ENCODE measurements around the gene CEBPE. TPM values are rescaled to one million over a fixed set of nuclear protein-coding genes. Genes with fewer than 3 reads are reported as not detected.

CEBPE gene
- total RNA-seq, 2 experiments from 2014 or later = 0.45 to 0.68 TPM

- Mint-ChIP-seq H3K36me3 (peaks cover 26% of the 10 kb centered on the region), H3K4me1 (peaks cover 34% of the 10 kb centered on the region), H3K9me3 (no peaks in the 10 kb centered on the region), H3K27me3 (no peaks in the 10 kb centered on the region), H3K4me3 (no peak overlapping the region), H3K27ac (peak overlapping the region; percentile 28)
- DNase-seq = no peak
Observed at GRCh38 chr14:23091294-23092225, 27.5 kb downstream of the CEBPE start.

- Mint-ChIP-seq H3K4me3 (no peak overlapping the region), H3K4me1 (peaks cover 40% of the 10 kb centered on the region), H3K27me3 (no peaks in the 10 kb centered on the region), H3K27ac (peak overlapping the region; percentile 43), H3K36me3 (peaks cover 26% of the 10 kb centered on the region), H3K9me3 (no peaks in the 10 kb centered on the region)
- no peak for DNase-seq
Observed at GRCh38 chr14:23090254-23090636, 28.8 kb downstream of the CEBPE start.

- Mint-ChIP-seq H3K36me3 (peaks cover 26% of the 10 kb centered on the region), H3K4me3 (no peak overlapping the region), H3K27ac (peak overlapping the region; percentile 55), H3K4me1 (peaks cover 43% of the 10 kb centered on the region), H3K9me3 (no peaks in the 10 kb centered on the region), H3K27me3 (no peaks in the 10 kb centered on the region)
- no peak for DNase-seq
Observed at GRCh38 chr14:23089498-23090253, 29.4 kb downstream of the CEBPE start.

GRCh38 chr14:23086565-23086964 is 32.5 kb downstream of the CEBPE start:
- Mint-ChIP-seq H3K36me3 (peaks cover 18% of the 10 kb centered on the region), H3K27ac (no peak overlapping the region), H3K4me3 (no peak overlapping the region), H3K4me1 (peaks cover 30% of the 10 kb centered on the region), H3K27me3 (no peaks in the 10 kb centered on the region), H3K9me3 (no peaks in the 10 kb centered on the region)
- no peak for DNase-seq

- H3K9me3 Mint-ChIP-seq = no peaks in the 10 kb centered on the region
- peaks cover 16% of the 10 kb centered on the region for H3K36me3 Mint-ChIP-seq
- H3K27ac Mint-ChIP-seq = peak overlapping the region; percentile 28
- DNase-seq = no peak
- H3K4me1 Mint-ChIP-seq = peaks cover 29% of the 10 kb centered on the region
- no peak overlapping the region for H3K4me3 Mint-ChIP-seq
- H3K27me3 Mint-ChIP-seq = no peaks in the 10 kb centered on the region
Observed at GRCh38 chr14:23085458-23085857, 33.6 kb downstream of the CEBPE start.

GRCh38 chr14:23080474-23080873 is 38.6 kb downstream of the CEBPE start:
- DNase-seq = no peak
- Mint-ChIP-seq H3K36me3 (no peaks in the 10 kb centered on the region), H3K9me3 (no peaks in the 10 kb centered on the region), H3K4me3 (no peak overlapping the region), H3K27ac (peak overlapping the region; percentile 59), H3K27me3 (no peaks in the 10 kb centered on the region), H3K4me1 (peaks cover 6% of the 10 kb centered on the region)

GRCh38 chr14:23079716-23080115 is 39.3 kb downstream of the CEBPE start:
- H3K9me3 Mint-ChIP-seq = no peaks in the 10 kb centered on the region
- no peak for DNase-seq
- H3K4me3 Mint-ChIP-seq = no peak overlapping the region

GRCh38 chr14:23078692-23079116 is 40.4 kb downstream of the CEBPE start:
- Mint-ChIP-seq H3K9me3 (no peaks in the 10 kb centered on the region), H3K36me3 (peaks cover 2% of the 10 kb centered on the region), H3K4me3 (no peak overlapping the region), H3K4me1 (no peaks in the 10 kb centered on the region), H3K27ac (no peak overlapping the region), H3K27me3 (no peaks in the 10 kb centered on the region)
- DNase-seq = no peak

More at GRCh38 chr14:23079716-23080115, 39.3 kb downstream of the CEBPE start:
- peaks cover 2% of the 10 kb centered on the region for H3K36me3 Mint-ChIP-seq
- H3K27me3 Mint-ChIP-seq = no peaks in the 10 kb centered on the region
- H3K4me1 Mint-ChIP-seq = peaks cover 2% of the 10 kb centered on the region
- no peak overlapping the region for H3K27ac Mint-ChIP-seq

GRCh38 chr14:23077962-23078361 is 41.1 kb downstream of the CEBPE start:
- Mint-ChIP-seq H3K27ac (peak overlapping the region; percentile 54), H3K4me3 (no peak overlapping the region), H3K27me3 (no peaks in the 10 kb centered on the region), H3K9me3 (no peaks in the 10 kb centered on the region), H3K4me1 (no peaks in the 10 kb centered on the region), H3K36me3 (peaks cover 2% of the 10 kb centered on the region)
- no peak for DNase-seq

GRCh38 chr14:23076785-23077408 is 42.2 kb downstream of the CEBPE start:
- Mint-ChIP-seq H3K9me3 (no peaks in the 10 kb centered on the region), H3K4me1 (peaks cover 5% of the 10 kb centered on the region), H3K27me3 (no peaks in the 10 kb centered on the region), H3K27ac (no peak overlapping the region), H3K36me3 (peaks cover 10% of the 10 kb centered on the region), H3K4me3 (no peak overlapping the region)
- no peak for DNase-seq

- H3K4me3 Mint-ChIP-seq = no peak overlapping the region
- peaks cover 15% of the 10 kb centered on the region for H3K4me1 Mint-ChIP-seq
- no peaks in the 10 kb centered on the region for H3K27me3 Mint-ChIP-seq
- DNase-seq = no peak
- no peaks in the 10 kb centered on the region for H3K9me3 Mint-ChIP-seq
- peaks cover 23% of the 10 kb centered on the region for H3K36me3 Mint-ChIP-seq
- H3K27ac Mint-ChIP-seq = no peak overlapping the region
Observed at GRCh38 chr14:23074906-23075305, 44.1 kb downstream of the CEBPE start.

GRCh38 chr14:23071921-23072539 is 47.0 kb downstream of the CEBPE start:
- Mint-ChIP-seq H3K9me3 (no peaks in the 10 kb centered on the region), H3K27me3 (no peaks in the 10 kb centered on the region), H3K36me3 (peaks cover 30% of the 10 kb centered on the region), H3K4me1 (peaks cover 31% of the 10 kb centered on the region), H3K27ac (peak overlapping the region; percentile 95), H3K4me3 (peak overlapping the region; percentile 91)
- DNase-seq = no peak

- Mint-ChIP-seq H3K4me1 (peaks cover 31% of the 10 kb centered on the region), H3K9me3 (no peaks in the 10 kb centered on the region), H3K36me3 (peaks cover 32% of the 10 kb centered on the region), H3K4me3 (peak overlapping the region; percentile 91), H3K27ac (peak overlapping the region; percentile 95), H3K27me3 (no peaks in the 10 kb centered on the region)
- DNase-seq = peak; percentile 79
Observed at GRCh38 chr14:23071244-23071920, 47.7 kb downstream of the CEBPE start.

All from activated naive CD8-positive, alpha-beta T cell treated with anti-CD3 and anti-CD28 coated beads for 36 hours (primary cell).